Activated CD4-positive, CD25-positive, alpha-beta regulatory T cell treated with anti-CD3 and anti-CD28 coated beads, Interleukin-2, amount 50 U/mL, for 72 hours (primary cell): Measurements from ENCODE around the gene RUSC1.
"Not testable (repeated sequence)": the region's sequence is repeated elsewhere in the genome, so short reads cannot be mapped to it uniquely, and the experiment has no call there.

Experiments used
- DNase-seq: peaks from one replicate; pipeline ENCODE4 v3.0.0; 2021

RUSC1 gene

GRCh38 chr1:155320661-155321617 is at the start of gene RUSC1:
RUSC1 (plus strand) TSS chr1:155320894; CDS start chr1:155321774, 880 bp downstream.
- DNase-seq, result peak; percentile 70

DNA sequence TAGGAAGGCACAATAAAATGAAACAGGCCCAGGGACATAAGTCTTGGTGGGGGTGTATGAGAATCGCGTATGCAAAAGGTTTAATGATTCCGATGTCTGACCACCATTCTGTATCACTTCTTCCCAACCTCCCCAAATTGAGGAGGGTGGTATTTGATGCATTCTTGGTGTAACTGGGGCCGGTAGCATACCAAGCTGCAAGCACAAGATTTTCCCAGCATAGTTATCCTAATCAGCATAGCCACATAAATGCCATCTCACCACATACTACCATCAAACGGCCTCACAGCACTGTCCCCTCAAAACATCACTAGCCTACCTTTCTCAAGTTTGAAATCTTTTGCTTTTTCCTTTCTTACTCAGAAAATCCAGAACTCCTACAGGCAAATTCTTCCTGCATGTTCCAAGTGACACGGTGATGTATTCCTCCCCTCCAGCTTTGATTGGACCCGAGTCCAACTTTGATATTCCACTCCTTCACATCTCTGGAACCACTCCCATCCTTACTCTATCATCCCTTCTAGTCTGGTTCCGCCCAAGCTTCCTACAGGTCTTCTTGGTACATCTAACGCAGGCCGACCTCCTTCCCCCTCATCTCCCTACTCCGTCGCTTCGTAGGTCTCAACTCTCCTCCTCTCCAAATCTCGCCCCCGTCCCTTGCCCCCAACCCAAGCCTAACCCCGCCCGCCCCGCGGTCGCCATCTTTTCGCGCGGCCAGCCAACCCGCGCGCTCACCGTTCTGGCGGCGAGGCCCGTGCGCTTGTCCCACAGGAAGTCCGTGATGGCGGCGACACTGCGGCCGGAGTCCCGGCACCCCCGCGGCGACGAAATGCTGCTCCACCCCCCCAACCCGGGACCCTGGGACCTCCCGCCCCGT is 48.0 kb upstream of the RUSC1 start:
- no peak for DNase-seq

DNA sequence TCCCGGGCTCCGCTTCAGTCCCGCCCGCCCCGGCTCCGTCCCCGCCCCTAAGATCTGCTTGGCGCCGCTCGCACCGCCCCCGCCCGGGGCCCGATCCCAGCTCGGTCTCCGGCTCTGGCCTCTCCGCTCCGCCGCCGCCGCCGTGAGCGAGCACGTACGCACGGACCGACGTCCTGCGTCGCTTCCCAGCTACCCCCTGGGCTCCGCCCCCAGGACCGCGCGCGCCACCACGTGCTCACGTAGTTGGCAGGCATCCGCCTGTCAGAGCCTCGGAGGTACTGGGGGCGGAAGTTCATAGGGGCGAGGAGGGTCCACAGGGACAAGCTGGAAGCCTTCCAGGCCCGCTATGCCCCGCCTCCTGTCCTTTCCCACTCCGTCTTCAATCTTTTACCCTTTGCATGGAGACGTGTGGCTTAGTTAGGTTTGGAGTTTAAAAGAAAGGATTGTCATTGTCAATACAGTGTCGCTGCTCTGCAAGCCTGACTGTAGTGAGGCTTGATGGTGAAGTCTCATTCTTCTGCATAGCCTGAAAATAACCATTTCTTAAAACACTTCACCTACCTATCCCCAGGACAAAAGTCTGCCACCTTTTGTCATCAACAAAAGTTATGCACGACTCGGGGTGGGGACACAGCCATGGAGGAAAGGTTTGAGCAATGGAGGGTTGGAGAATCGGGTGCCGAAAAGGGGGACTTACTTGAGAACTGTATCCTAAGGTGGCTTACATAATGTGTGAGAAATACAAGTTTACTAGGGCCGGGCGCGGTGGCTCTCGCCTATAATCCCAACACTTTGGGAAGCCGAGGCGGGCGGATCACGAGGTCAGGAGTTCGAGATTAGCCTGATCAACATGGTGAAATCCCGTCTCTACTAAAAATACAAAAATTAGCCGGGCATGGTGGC is 47.1 kb upstream of the RUSC1 start, which contains the start of gene CLK2:
TSS of gene CLK2 (minus strand) at position 162 of the 903 bp plus-strand sequence. CDS start 2,527 bp downstream, outside the sequence.
- DNase-seq, result peak; percentile 96

DNA sequence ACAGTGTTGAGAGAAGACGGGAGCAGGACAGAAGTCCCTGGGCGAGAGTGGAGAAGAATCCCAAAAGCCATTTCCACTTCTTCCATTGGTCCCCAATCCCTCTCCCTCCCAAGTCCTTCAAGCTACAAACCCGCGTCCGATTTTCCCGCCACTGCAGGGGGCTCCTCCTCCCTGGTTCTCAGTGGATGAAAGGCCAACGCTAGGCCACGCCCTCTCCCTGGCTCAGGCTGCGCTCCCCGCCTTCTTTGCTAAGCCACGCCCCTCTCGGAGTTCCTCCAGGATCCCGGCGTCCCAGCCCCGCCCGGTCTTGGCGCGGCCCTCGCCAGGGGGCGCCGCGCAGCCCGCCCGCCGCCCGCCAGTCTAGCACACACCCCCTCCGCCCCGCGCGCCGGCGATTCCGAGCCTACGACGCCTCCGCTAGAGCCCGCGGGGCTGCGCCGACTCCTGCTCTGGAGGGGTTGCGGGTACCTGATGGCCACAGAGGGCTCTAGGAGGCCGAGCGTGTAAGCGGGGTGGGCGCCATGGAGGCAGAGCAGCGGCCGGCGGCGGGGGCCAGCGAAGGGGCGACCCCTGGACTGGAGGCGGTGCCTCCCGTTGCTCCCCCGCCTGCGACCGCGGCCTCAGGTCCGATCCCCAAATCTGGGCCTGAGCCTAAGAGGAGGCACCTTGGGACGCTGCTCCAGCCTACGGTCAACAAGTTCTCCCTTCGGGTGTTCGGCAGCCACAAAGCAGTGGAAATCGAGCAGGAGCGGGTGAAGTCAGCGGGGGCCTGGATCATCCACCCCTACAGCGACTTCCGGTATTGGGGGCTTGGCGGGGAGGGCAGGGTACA is 43.4 kb upstream of the RUSC1 start, which contains the start of gene HCN3:
TSS of gene HCN3 (plus strand) at position 394 of the 832 bp plus-strand sequence. CDS start at position 522, 128 bp downstream.
- DNase-seq, result peak; percentile 91

GRCh38 chr1:155277902-155278688 is 42.6 kb upstream of the RUSC1 start:
- DNase-seq, result peak; percentile 69

- no peak for DNase-seq
These were observed 42.0 kb upstream of the RUSC1 start for GRCh38 chr1:155278689-155279160.

GRCh38 chr1:155279268-155279667 is 41.4 kb upstream of the RUSC1 start:
- DNase-seq, result no peak

DNA sequence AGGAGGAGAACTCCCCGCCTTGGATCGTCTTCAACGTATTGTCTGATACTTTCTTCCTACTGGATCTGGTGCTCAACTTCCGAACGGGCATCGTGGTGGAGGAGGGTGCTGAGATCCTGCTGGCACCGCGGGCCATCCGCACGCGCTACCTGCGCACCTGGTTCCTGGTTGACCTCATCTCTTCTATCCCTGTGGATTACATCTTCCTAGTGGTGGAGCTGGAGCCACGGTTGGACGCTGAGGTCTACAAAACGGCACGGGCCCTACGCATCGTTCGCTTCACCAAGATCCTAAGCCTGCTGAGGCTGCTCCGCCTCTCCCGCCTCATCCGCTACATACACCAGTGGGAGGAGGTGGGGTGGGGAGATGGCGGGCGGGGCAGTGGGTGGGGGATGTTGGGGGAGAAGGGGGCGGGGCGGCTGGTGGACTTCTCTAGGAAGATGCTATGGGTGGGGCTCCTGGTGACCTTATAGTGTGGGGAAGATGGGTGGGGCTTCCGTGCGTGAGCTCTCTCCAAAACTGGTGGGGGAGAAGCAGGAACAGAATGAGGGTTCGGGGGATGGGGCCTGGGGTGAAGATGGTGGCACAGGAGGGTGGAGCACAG is 38.1 kb upstream of the RUSC1 start:
- no peak for DNase-seq

DNA sequence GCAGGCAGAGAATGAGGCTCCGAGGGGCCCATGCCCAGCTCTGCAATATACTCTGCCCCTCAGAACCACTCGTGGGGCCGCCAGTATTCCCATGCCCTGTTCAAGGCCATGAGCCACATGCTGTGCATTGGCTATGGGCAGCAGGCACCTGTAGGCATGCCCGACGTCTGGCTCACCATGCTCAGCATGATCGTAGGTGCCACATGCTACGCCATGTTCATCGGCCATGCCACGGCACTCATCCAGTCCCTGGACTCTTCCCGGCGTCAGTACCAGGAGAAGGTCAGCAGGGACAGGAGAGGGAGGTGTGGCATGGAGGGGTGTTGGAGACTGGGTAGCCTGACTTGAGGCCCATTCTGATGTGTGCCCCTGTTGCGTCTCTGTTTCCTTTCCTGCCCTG is 36.2 kb upstream of the RUSC1 start:
- DNase-seq, result no peak

DNA sequence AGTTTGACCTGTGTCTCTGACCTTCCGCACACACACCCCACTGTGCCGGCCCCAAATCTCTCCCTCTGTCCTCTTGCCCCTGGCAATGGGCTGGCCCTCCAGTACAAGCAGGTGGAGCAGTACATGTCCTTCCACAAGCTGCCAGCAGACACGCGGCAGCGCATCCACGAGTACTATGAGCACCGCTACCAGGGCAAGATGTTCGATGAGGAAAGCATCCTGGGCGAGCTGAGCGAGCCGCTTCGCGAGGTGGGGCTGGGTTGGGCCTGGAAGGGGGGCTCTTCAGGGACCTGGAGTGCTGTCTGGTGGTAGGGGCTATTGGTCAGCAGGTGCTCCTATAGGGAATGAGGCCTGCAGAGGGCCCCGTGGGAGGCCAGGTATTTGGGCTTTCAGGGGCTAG is 35.6 kb upstream of the RUSC1 start:
- DNase-seq, result no peak

DNA sequence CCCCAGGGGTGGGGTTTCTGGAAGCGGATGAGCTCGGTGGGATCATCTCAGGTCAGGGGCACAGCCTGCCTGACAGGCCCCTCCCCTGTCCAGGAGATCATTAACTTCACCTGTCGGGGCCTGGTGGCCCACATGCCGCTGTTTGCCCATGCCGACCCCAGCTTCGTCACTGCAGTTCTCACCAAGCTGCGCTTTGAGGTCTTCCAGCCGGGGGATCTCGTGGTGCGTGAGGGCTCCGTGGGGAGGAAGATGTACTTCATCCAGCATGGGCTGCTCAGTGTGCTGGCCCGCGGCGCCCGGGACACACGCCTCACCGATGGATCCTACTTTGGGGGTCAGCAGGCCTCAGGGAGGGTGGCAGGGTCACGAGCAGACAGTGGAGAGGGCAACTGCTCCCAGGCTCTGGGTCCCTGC is 35.1 kb upstream of the RUSC1 start:
- no peak for DNase-seq

GRCh38 chr1:155286544-155286943 is 34.1 kb upstream of the RUSC1 start:
- DNase-seq, result no peak

GRCh38 chr1:155287987-155288543 is 32.6 kb upstream of the RUSC1 start:
- no peak for DNase-seq

GRCh38 chr1:155291006-155291405 is 29.7 kb upstream of the RUSC1 start:
- DNase-seq, result not testable (repeated sequence)

- DNase-seq, result no peak
These were observed 27.5 kb upstream of the RUSC1 start for GRCh38 chr1:155293086-155293749.

DNA sequence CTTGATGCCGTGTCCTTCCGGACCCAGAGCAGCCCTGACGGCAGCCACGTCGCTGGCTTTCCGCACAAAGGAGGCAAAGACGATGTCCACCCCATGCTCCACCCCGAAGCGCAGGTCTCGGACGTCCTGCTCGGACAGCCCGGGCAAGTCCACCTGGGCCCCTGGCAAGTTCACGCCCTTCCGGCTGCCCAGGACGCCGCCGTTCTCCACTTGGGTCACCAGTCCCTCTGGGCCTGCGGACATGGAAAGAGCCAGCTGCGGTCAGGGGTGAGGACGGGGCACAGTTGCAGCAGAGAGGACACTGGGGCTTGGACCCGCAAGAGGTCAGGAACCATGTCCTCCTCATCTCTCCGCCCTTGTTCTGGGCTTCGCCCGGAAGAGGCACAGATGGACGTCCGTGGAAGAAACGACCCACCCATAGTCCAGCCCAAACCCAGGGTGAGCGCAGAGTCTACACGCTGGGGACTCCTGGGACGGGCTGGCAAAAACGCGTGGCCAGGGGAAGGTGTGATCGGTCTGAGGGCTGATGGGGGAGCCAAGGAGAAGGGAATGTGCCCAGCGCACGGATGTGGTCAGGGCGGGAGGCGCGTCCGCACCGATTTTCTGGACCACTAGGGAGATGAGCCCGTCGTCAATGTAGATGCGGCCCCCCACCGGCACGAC is 26.0 kb upstream of the RUSC1 start:
- DNase-seq, result no peak

- DNase-seq, result no peak
These were observed 25.3 kb upstream of the RUSC1 start for GRCh38 chr1:155295183-155295941.

DNA sequence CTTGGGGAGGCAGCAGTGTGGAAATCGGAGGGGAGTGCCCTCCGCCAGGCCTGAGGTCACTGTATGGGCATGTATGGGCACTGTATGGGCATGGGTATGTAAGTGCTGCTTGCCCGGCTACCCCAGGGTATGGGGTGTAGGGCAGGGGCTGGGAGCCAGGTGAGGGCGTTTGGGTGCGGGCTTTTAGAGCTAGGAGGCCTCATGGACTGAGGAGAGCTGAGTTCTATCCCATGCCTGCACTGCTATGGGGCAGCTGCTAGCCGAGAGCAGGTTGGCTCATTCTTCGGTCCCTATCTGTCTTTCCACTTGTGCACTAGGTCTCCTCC is 24.8 kb upstream of the RUSC1 start:
- no peak for DNase-seq
